HFF-Myc (cell line): ENCODE results near the gene NXPE3.

Source experiments
- DNase-seq: peaks from one replicate; pipeline ENCODE4 v3.0.0-alpha.2; 2011; ENCODE audit warnings: low read depth; ENCODE audit errors: extremely low read depth
- H3K4me3 ChIP-seq: replicated peaks from 2 replicates; pipeline ENCODE4 v1.5.1; 2011; ENCODE audit warnings: low read depth, mild to moderate bottlenecking, control low read depth, low read length
- CTCF ChIP-seq: IDR thresholded peaks from 2 replicates; pipeline ENCODE4 v1.5.1; 2012; ENCODE audit warnings: mild to moderate bottlenecking, low read depth, low read length, control low read depth; ENCODE audit errors: missing control alignments

Gene NXPE3

GRCh38 chr3:101784855-101785613, 6.0 kb downstream of the NXPE3 start:
- no peak for DNase-seq
- H3K4me3 ChIP-seq = no peak overlapping the region
- no peak for TF ChIP-seq CTCF

- H3K4me3 ChIP-seq = no peak overlapping the region
- no peak for DNase-seq
- no peak for TF ChIP-seq CTCF
These were observed 12.8 kb downstream of the NXPE3 start for GRCh38 chr3:101791778-101792177.

GRCh38 chr3:101796077-101796680, 17.2 kb downstream of the NXPE3 start:
- TF ChIP-seq CTCF = no peak
- H3K4me3 ChIP-seq = no peak overlapping the region
- no peak for DNase-seq

- DNase-seq = no peak
- no peak for TF ChIP-seq CTCF
- H3K4me3 ChIP-seq = no peak overlapping the region
These were observed 22.2 kb downstream of the NXPE3 start for GRCh38 chr3:101801174-101801573.

GRCh38 chr3:101802179-101802578, 23.2 kb downstream of the NXPE3 start:
- DNase-seq = no peak
- TF ChIP-seq CTCF = no peak
- no peak overlapping the region for H3K4me3 ChIP-seq

GRCh38 chr3:101803173-101803782, 24.3 kb downstream of the NXPE3 start:
- peak; percentile 77 for TF ChIP-seq CTCF
- peak; percentile 64 for DNase-seq
- no peak overlapping the region for H3K4me3 ChIP-seq
